HFFc6 (cell line): ENCODE results near the gene AS3MT. TPM values are rescaled to one million over a fixed set of nuclear protein-coding genes. Genes with fewer than 3 reads are reported as not detected.

Source experiments
- DNase-seq: peaks from one replicate; pipeline ENCODE4 v3.0.0-alpha.2; 2018
- H3K27ac Mint-ChIP-seq: 2 replicates; pipeline ENCODE4 v1.8.0; 2020; ENCODE audit warnings: mild to moderate bottlenecking, mixed read lengths
- H3K27me3 Mint-ChIP-seq: 2 replicates; pipeline ENCODE4 v1.8.0; 2021; ENCODE audit warnings: mild to moderate bottlenecking, moderate library complexity, mixed read lengths; ENCODE audit not compliant: insufficient read depth
- H3K36me3 Mint-ChIP-seq: 2 replicates; pipeline ENCODE4 v1.8.0; 2021; ENCODE audit warnings: low read depth, mixed read lengths
- H3K4me1 Mint-ChIP-seq: 2 replicates; pipeline ENCODE4 v1.8.0; 2020; ENCODE audit warnings: low read depth, mixed read lengths
- H3K4me3 Mint-ChIP-seq: 2 replicates; pipeline ENCODE4 v1.8.0; 2020; ENCODE audit warnings: mild to moderate bottlenecking, moderate library complexity, mixed read lengths
- H3K9me3 Mint-ChIP-seq: 2 replicates; pipeline ENCODE4 v1.8.0; 2020; ENCODE audit warnings: mild to moderate bottlenecking, mixed read lengths
- total RNA-seq, 6 experiments: library from RNA; stranded (reverse); fragmentation: NEBNext Ultra II Directional; extraction: Animal tissue kit (Norgen Biotek cat#: 25700); gene quantifications; 2 replicates in 1 of 6; 3 replicates in 5 of 6; pipeline ENCODE4 v1.2.3, GENCODE V29; 2021
- TF ChIP-seq, protein P1 (sequence below): fragments of 200-600 bp; sonication (generic); IDR thresholded peaks from 2 replicates; pipeline ENCODE4 v1.5.0; 2021; ENCODE audit warnings: antibody characterized with exemption, mild to moderate bottlenecking

AS3MT gene
- total RNA-seq, 6 experiments from 2014 or later = 2.4 to 3.9 (median 2.9) TPM

DNA sequence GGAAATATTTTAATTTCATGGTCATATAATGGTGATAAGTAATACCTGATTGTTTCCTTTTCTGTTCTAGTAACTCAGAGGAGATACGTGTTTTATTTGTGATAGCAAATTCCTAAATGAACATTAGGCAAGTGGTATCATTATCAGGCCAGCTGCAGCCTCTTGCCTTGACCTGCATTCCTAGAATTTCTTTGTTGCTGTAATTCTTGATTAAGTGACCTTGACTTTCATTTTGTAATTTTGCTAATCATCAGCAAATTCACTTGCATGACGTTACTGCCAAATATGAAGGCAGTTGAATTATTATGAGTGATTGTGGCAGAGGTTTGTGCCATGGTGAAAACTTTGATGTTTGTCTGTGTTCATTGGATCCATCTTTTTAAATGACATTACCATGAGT is 5.6 kb upstream of the AS3MT start:
- H3K27ac Mint-ChIP-seq = no peak overlapping the region
- peaks cover 13% of the 10 kb centered on the region for H3K4me1 Mint-ChIP-seq
- TF ChIP-seq, protein P1, sequence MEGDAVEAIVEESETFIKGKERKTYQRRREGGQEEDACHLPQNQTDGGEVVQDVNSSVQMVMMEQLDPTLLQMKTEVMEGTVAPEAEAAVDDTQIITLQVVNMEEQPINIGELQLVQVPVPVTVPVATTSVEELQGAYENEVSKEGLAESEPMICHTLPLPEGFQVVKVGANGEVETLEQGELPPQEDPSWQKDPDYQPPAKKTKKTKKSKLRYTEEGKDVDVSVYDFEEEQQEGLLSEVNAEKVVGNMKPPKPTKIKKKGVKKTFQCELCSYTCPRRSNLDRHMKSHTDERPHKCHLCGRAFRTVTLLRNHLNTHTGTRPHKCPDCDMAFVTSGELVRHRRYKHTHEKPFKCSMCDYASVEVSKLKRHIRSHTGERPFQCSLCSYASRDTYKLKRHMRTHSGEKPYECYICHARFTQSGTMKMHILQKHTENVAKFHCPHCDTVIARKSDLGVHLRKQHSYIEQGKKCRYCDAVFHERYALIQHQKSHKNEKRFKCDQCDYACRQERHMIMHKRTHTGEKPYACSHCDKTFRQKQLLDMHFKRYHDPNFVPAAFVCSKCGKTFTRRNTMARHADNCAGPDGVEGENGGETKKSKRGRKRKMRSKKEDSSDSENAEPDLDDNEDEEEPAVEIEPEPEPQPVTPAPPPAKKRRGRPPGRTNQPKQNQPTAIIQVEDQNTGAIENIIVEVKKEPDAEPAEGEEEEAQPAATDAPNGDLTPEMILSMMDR = no peak
- H3K27me3 Mint-ChIP-seq = no peaks in the 10 kb centered on the region; the same call in 1 of the 2 replicates
- no peak for DNase-seq
- H3K4me3 Mint-ChIP-seq = no peak overlapping the region
- H3K9me3 Mint-ChIP-seq = no peaks in the 10 kb centered on the region
- peaks cover 7% of the 10 kb centered on the region for H3K36me3 Mint-ChIP-seq

DNA sequence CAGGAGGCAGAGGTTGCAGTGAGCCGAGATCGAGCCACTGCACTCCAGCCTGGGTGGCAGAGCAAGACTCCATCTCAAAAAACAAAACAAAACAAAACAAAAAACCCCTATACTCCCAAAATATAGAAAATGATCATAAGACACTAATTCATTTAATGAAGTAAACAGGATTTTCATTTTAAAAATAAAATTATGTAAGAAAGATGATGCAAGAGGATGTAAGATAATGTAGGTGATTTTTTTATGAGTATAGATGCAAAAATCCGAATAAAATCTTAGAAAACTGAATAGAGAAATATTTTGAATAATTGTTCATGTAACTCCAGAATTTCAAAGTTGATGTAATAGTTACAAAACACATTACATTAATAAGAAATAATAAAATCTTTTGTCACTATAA is 3.6 kb upstream of the AS3MT start:
- Mint-ChIP-seq H3K27me3 (peaks cover 6% of the 10 kb centered on the region), H3K4me3 (no peak overlapping the region), H3K36me3 (peaks cover 4% of the 10 kb centered on the region; the same call in 1 of the 2 replicates), H3K9me3 (no peaks in the 10 kb centered on the region), H3K4me1 (peaks cover 23% of the 10 kb centered on the region), H3K27ac (no peak overlapping the region)
- TF ChIP-seq, protein P1 = no peak
- DNase-seq = no peak

GRCh38 chr10:102868911-102869257 is 386 bp upstream of the AS3MT start:
- no peaks in the 10 kb centered on the region for H3K9me3 Mint-ChIP-seq
- peak overlapping the region; percentile 88 for H3K4me3 Mint-ChIP-seq
- DNase-seq = no peak
- peaks cover 6% of the 10 kb centered on the region for H3K27me3 Mint-ChIP-seq
- H3K4me1 Mint-ChIP-seq = peaks cover 21% of the 10 kb centered on the region
- peak overlapping the region; percentile 52 for H3K27ac Mint-ChIP-seq
- TF ChIP-seq, protein P1 = no peak
- H3K36me3 Mint-ChIP-seq = peaks cover 6% of the 10 kb centered on the region; the same call in 1 of the 2 replicates

DNA sequence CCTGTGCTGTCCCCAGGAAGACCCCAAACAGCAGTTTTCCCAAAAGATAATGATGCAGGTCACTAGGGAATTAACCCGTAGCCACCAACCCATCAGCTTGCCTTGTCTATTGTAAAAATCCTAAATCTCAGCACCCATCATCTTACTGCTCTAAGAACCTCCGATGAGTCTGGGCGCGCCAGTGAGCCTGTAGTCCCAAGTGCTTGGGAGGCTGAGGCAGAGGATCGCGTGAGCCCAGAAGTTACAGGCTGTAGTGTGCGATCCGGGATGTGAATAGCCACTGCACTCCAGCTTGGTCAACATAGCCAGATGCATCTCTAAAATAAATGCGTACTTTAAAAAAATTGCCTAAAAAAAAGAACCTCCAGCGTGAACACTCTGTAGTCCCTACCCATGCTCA is 951 bp downstream of the AS3MT start:
- TF ChIP-seq, protein P1 = no peak
- Mint-ChIP-seq H3K27ac (peak overlapping the region; percentile 65), H3K27me3 (peaks cover 6% of the 10 kb centered on the region), H3K36me3 (peaks cover 6% of the 10 kb centered on the region; the same call in 1 of the 2 replicates), H3K4me1 (peaks cover 20% of the 10 kb centered on the region), H3K4me3 (peak overlapping the region; percentile 88), H3K9me3 (no peaks in the 10 kb centered on the region)
- no peak for DNase-seq

DNA sequence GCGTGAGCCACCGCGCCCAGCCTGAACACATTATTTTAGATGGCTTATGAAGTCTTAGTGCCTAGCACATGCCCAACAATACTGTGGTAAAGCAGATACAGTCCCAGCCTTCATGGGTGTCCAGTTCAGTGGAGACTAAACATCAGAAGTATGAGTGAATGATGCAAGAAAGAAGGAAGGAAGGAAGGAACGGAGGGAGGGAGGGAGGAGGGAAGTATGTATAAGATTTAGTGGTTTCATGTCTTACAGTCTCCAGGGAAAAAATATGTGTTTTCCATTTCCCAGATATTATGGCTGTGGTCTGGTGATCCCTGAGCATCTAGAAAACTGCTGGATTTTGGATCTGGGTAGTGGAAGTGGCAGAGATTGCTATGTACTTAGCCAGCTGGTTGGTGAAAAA is 2.9 kb downstream of the AS3MT start:
- Mint-ChIP-seq H3K36me3 (peaks cover 6% of the 10 kb centered on the region; the same call in 1 of the 2 replicates), H3K27ac (no peak overlapping the region), H3K9me3 (no peaks in the 10 kb centered on the region), H3K4me3 (no peak overlapping the region), H3K27me3 (peaks cover 6% of the 10 kb centered on the region), H3K4me1 (peaks cover 20% of the 10 kb centered on the region)
- TF ChIP-seq, protein P1 = no peak
- no peak for DNase-seq

GRCh38 chr10:102876747-102877153 is 7.5 kb downstream of the AS3MT start:
- Mint-ChIP-seq H3K36me3 (no peaks in the 10 kb centered on the region), H3K27me3 (no peaks in the 10 kb centered on the region), H3K4me3 (no peak overlapping the region), H3K9me3 (no peaks in the 10 kb centered on the region), H3K4me1 (no peaks in the 10 kb centered on the region), H3K27ac (no peak overlapping the region)
- TF ChIP-seq, protein P1 = no peak
- DNase-seq = no peak
